GM19025 (cell line): ENCODE data around the gene RANBP17.
"Not testable (repeated sequence)": the region's sequence is repeated elsewhere in the genome, so short reads cannot be mapped to it uniquely, and the experiment has no call there.

Experiments used
- ATAC-seq: cut with Tn5 transposase; IDR thresholded peaks from one replicate; pipeline ENCODE4 v1.9.1; 2021; ENCODE audit warnings: mild to moderate bottlenecking, low read depth, moderate library complexity; ENCODE audit not compliant: unreplicated experiment

Gene RANBP17

GRCh38 chr5:171142617-171143016, 280.8 kb downstream of the RANBP17 start:
- no peak for ATAC-seq

GRCh38 chr5:171143171-171143570, 281.4 kb downstream of the RANBP17 start:
- ATAC-seq, result no peak

- no peak for ATAC-seq
Observed at GRCh38 chr5:171143926-171144325, 282.1 kb downstream of the RANBP17 start.

GRCh38 chr5:171149333-171149732, 287.5 kb downstream of the RANBP17 start:
- no peak for ATAC-seq

- no peak for ATAC-seq
Observed at GRCh38 chr5:171149772-171150171, 288.0 kb downstream of the RANBP17 start.

GRCh38 chr5:171152382-171152781, 290.6 kb downstream of the RANBP17 start:
- no peak for ATAC-seq

- ATAC-seq, result no peak
Observed at GRCh38 chr5:171155621-171156020, 293.8 kb downstream of the RANBP17 start.

- ATAC-seq, result no peak
Observed at GRCh38 chr5:171157276-171157675, 295.5 kb downstream of the RANBP17 start.

GRCh38 chr5:171157775-171158174, 296.0 kb downstream of the RANBP17 start:
- no peak for ATAC-seq

GRCh38 chr5:171158581-171158980, 296.8 kb downstream of the RANBP17 start:
- no peak for ATAC-seq

GRCh38 chr5:171162165-171162564, 300.3 kb downstream of the RANBP17 start:
- no peak for ATAC-seq

GRCh38 chr5:171162596-171162995, 300.8 kb downstream of the RANBP17 start:
- no peak for ATAC-seq

- no peak for ATAC-seq
Observed at GRCh38 chr5:171166766-171167165, 304.9 kb downstream of the RANBP17 start.

GRCh38 chr5:171168171-171168570, 306.4 kb downstream of the RANBP17 start:
- ATAC-seq, result no peak

GRCh38 chr5:171174960-171175359, 313.1 kb downstream of the RANBP17 start:
- not testable (repeated sequence) for ATAC-seq

- no peak for ATAC-seq
Observed at GRCh38 chr5:171175746-171176145, 313.9 kb downstream of the RANBP17 start.

- not testable (repeated sequence) for ATAC-seq
Observed at GRCh38 chr5:171178190-171178589, 316.4 kb downstream of the RANBP17 start.

- no peak for ATAC-seq
Observed at GRCh38 chr5:171188016-171188415, 326.2 kb downstream of the RANBP17 start.

- ATAC-seq, result no peak
Observed at GRCh38 chr5:171189442-171189841, 327.6 kb downstream of the RANBP17 start.

- no peak for ATAC-seq
Observed at GRCh38 chr5:171192111-171192510, 330.3 kb downstream of the RANBP17 start.

- ATAC-seq, result no peak
Observed at GRCh38 chr5:171201310-171201709, 339.5 kb downstream of the RANBP17 start.

GRCh38 chr5:171205375-171205774, 343.6 kb downstream of the RANBP17 start:
- ATAC-seq, result no peak

- ATAC-seq, result no peak
Observed at GRCh38 chr5:171207256-171207847, 345.5 kb downstream of the RANBP17 start.
